ENCODE measurements around the gene SYT1.

DNA sequence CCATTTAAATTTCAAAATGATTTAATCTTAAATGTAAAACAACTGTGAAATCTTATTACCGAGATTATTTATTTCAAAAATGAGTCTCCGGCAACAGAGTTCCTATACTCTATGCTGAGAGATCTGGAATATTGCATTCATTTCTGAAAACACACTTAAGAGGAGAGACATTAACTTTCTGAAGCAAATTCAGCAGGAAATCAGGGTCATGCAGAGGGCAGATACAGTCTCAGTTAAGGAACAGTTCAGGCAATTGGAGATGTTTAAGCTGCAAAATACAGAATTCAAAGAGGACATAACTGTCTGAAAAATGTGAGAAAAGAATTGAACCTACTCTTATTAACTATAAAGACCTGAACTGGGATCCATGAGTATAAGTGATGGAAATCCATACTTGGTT is 505.4 kb downstream of the SYT1 start:
- no peak for TF ChIP-seq GATA3 (IDR thresholded peaks at IDR 0.05; ENCODE audit: low read depth, low read length)
- no peak for TF ChIP-seq GATA2 (IDR thresholded peaks at IDR 0.05; ENCODE audit: low read depth, low read length)
